Lower lobe of right lung (tissue), 2 donors: ENCODE results near the gene MRPL38. TPM values are rescaled to one million over a fixed set of nuclear protein-coding genes. Genes with fewer than 3 reads are reported as not detected.

Experiments used
- ATAC-seq, 2 donors: fragments of 200-7000 bp; cut with Tn5 transposase; one replicate each; pipeline ENCODE4 v1.9.1; 2020 to 2022; ENCODE audit warnings: mild to moderate bottlenecking in 2 of 2, moderate library complexity in 2 of 2
- DNase-seq: peaks from one replicate; pipeline ENCODE4 v3.0.0-alpha.2; 2020
- H3K27ac ChIP-seq: fragments of 200-600 bp; one replicate; pipeline ENCODE4 v1.8.0; 2022
- H3K27me3 ChIP-seq: fragments of 200-600 bp; one replicate; pipeline ENCODE4 v1.8.0; 2022; ENCODE audit warnings: low read depth
- H3K36me3 ChIP-seq: fragments of 200-600 bp; one replicate; pipeline ENCODE4 v1.8.0; 2022; ENCODE audit warnings: mild to moderate bottlenecking
- H3K4me1 ChIP-seq: fragments of 200-600 bp; one replicate; pipeline ENCODE4 v1.8.0; 2022
- H3K4me3 ChIP-seq: fragments of 200-600 bp; one replicate; pipeline ENCODE4 v1.8.0; 2022; ENCODE audit warnings: mild to moderate bottlenecking
- H3K9me3 ChIP-seq: fragments of 200-600 bp; one replicate; pipeline ENCODE4 v1.8.0; 2022
- CTCF ChIP-seq: fragments of 200-600 bp; IDR thresholded peaks from one replicate; pipeline ENCODE4 v1.8.0; 2022; ENCODE audit warnings: antibody characterized with exemption, mild to moderate bottlenecking
- intact Hi-C: fragments of 100-400 bp; cut with DNase I; formaldehyde crosslinking; loops from one replicate; pipeline ENCODE4 v1.11.0; 2022
- long read RNA-seq: library from polyadenylated mRNA; unstranded; transcript quantifications from one replicate; pipeline ENCODE4 v2.0.0, GENCODE V29; 2021
- total RNA-seq: library from RNA; stranded (reverse); fragmentation: NEBNext Ultra II Directional; extraction: Animal tissue kit (Norgen Biotek cat#: 25700); gene quantifications from one replicate; pipeline ENCODE4 v1.2.1, GENCODE V29; 2021
- donor health status: DM: no; HTN: yes; CAD: no; lungs with severe emphysema.

The MRPL38 gene
- total RNA-seq: 68.9 TPM
- long read RNA-seq, transcript MRPL38-201 (9 exons, 1,888 nt): major isoform, 105 of 124 reads
- long read RNA-seq, partial matches to known transcripts: 5 of 124 reads
- long read RNA-seq, other reads (novel, unspliced or antisense): 12 of 124 reads

- intact Hi-C loops: loop anchor here (10.0 kb wide), 1 partner anchor 100 kb away; the partner anchor contains the start of gene CDK3
- peak; percentile 99 for TF ChIP-seq CTCF
- no peaks in the 10 kb centered on the region for H3K9me3 ChIP-seq
- ATAC-seq: peak; percentile 93 to 96
- no peaks in the 10 kb centered on the region for H3K27me3 ChIP-seq
- peaks cover 44% of the 10 kb centered on the region for H3K4me1 ChIP-seq
- peak within 1 kb of the TSS; percentile 91 for H3K27ac ChIP-seq
- peak within 1 kb of the TSS; percentile 81 for H3K4me3 ChIP-seq
- peak; percentile 97 for DNase-seq
- peaks cover 36% of the 10 kb centered on the region for H3K36me3 ChIP-seq
Measured at GRCh38 chr17:75904749-75905521, at the start of gene MRPL38. Gene MRPL38, minus strand, starts transcription at chr17:75904884. Its CDS starts 9 bp downstream, at chr17:75904875.

- no peak for ATAC-seq
- no peak overlapping the region for H3K4me3 ChIP-seq
Measured at GRCh38 chr17:75950855-75951554, 46.3 kb upstream of the MRPL38 start.

GRCh38 chr17:75950421-75950820, 45.7 kb upstream of the MRPL38 start:
- Histone ChIP-seq H3K4me1 (no peaks in the 10 kb centered on the region), H3K36me3 (peaks cover 100% of the 10 kb centered on the region), H3K27ac (no peak overlapping the region), H3K4me3 (no peak overlapping the region), H3K27me3 (no peaks in the 10 kb centered on the region), H3K9me3 (no peaks in the 10 kb centered on the region)
- TF ChIP-seq CTCF: no peak
- ATAC-seq (no peak), DNase-seq (no peak)
- intact Hi-C loops: no loop called here

More at GRCh38 chr17:75950855-75951554, 46.3 kb upstream of the MRPL38 start:
- H3K36me3 ChIP-seq: peaks cover 100% of the 10 kb centered on the region
- H3K4me1 ChIP-seq: no peaks in the 10 kb centered on the region
- TF ChIP-seq CTCF: no peak
- H3K27ac ChIP-seq: no peak overlapping the region
- intact Hi-C loops: no loop called here
- DNase-seq: no peak
- no peaks in the 10 kb centered on the region for H3K27me3 ChIP-seq
- no peaks in the 10 kb centered on the region for H3K9me3 ChIP-seq

GRCh38 chr17:75945211-75945610, 40.5 kb upstream of the MRPL38 start:
- peaks cover 9% of the 10 kb centered on the region for H3K4me1 ChIP-seq
- H3K27me3 ChIP-seq: no peaks in the 10 kb centered on the region
- H3K27ac ChIP-seq: no peak overlapping the region
- H3K9me3 ChIP-seq: no peaks in the 10 kb centered on the region
- DNase-seq (no peak), ATAC-seq (no peak)
- H3K36me3 ChIP-seq: peaks cover 56% of the 10 kb centered on the region
- no peak for TF ChIP-seq CTCF
- intact Hi-C loops: no loop called here
- H3K4me3 ChIP-seq: no peak overlapping the region

- no peaks in the 10 kb centered on the region for H3K27me3 ChIP-seq
- no peaks in the 10 kb centered on the region for H3K9me3 ChIP-seq
- DNase-seq: no peak
- H3K27ac ChIP-seq: no peak overlapping the region
- intact Hi-C loops: no loop called here
- TF ChIP-seq CTCF: no peak
- no peak overlapping the region for H3K4me3 ChIP-seq
- ATAC-seq: no peak
- peaks cover 12% of the 10 kb centered on the region for H3K4me1 ChIP-seq
- peaks cover 39% of the 10 kb centered on the region for H3K36me3 ChIP-seq
Measured at GRCh38 chr17:75943491-75943890, 38.8 kb upstream of the MRPL38 start.
